Measurements from ENCODE around the gene EPHB2.

The EPHB2 gene

GRCh38 chr1:22804969-22805671 lies 94.5 kb downstream of the EPHB2 start:
- DNase-seq = no peak

GRCh38 chr1:22805672-22806038 lies 95.0 kb downstream of the EPHB2 start:
- DNase-seq = no peak

GRCh38 chr1:22806584-22806983 lies 95.9 kb downstream of the EPHB2 start:
- DNase-seq = no peak

- DNase-seq = no peak
Observed at GRCh38 chr1:22807340-22807739, 96.7 kb downstream of the EPHB2 start.

GRCh38 chr1:22808186-22808675 lies 97.6 kb downstream of the EPHB2 start:
- DNase-seq = no peak

- no peak for DNase-seq
Observed at GRCh38 chr1:22808676-22809483, 98.2 kb downstream of the EPHB2 start.

- DNase-seq = no peak
Observed at GRCh38 chr1:22809783-22810182, 99.1 kb downstream of the EPHB2 start.

- DNase-seq = peak in 2 of 3 donors; percentile 38 to 50
Observed at GRCh38 chr1:22810378-22810777, 99.7 kb downstream of the EPHB2 start.

- DNase-seq = no peak
Observed at GRCh38 chr1:22812092-22812880, 101.6 kb downstream of the EPHB2 start.

GRCh38 chr1:22812993-22813790 lies 102.6 kb downstream of the EPHB2 start:
- no peak for DNase-seq

- no peak for DNase-seq
Observed at GRCh38 chr1:22814176-22815042, 103.8 kb downstream of the EPHB2 start.

GRCh38 chr1:22815043-22815365 lies 104.4 kb downstream of the EPHB2 start:
- DNase-seq = no peak

GRCh38 chr1:22815421-22816066 lies 104.9 kb downstream of the EPHB2 start:
- no peak for DNase-seq

- no peak for DNase-seq
Observed at GRCh38 chr1:22816067-22816775, 105.6 kb downstream of the EPHB2 start.

- no peak for DNase-seq
Observed at GRCh38 chr1:22816803-22817202, 106.2 kb downstream of the EPHB2 start.

- no peak for DNase-seq
Observed at GRCh38 chr1:22817462-22817861, 106.8 kb downstream of the EPHB2 start.

- DNase-seq = no peak
Observed at GRCh38 chr1:22818061-22818770, 107.6 kb downstream of the EPHB2 start.

- no peak for DNase-seq
Observed at GRCh38 chr1:22819361-22819760, 108.7 kb downstream of the EPHB2 start.

GRCh38 chr1:22821027-22821426 lies 110.4 kb downstream of the EPHB2 start:
- DNase-seq = peak in 1 of 3 donors; percentile 34

- DNase-seq = no peak
Observed at GRCh38 chr1:22822371-22822770, 111.7 kb downstream of the EPHB2 start.

Measured in suppressor macrophage treated with lipopolysaccharide for 1 hour (primary cell).